Fibroblast of the conjunctiva (primary cell): ENCODE data around the gene VGF.
"Not testable (repeated sequence)": the region's sequence is repeated elsewhere in the genome, so short reads cannot be mapped to it uniquely, and the experiment has no call there.

ENCODE experiments used
- DNase-seq: peaks from one replicate; pipeline ENCODE4 v3.0.0-alpha.2; 2010; ENCODE audit warnings: low read depth

The VGF gene

GRCh38 chr7:101115215-101115614 lies 50.2 kb downstream of the VGF start:
- DNase-seq = no peak

DNA sequence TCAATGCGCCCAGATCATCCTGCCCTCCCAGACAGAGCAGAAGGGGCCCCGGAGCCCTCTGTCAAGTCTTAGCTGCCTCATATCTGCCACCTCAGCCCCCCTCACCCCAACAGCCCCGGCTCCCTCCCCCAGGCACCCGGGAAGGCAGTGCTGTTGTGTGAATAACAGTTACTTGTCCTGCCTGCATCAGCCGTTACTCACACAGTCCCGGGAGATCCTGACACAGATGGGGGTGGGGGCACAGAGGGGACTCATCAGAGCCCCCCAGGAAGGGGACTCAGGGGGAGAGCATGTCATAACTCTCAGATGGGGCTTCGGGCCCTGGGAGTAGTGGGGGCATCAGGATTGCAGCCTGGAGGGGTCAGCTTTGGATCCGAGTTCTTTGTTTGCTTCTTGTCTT lies 50.9 kb downstream of the VGF start:
- DNase-seq = no peak

- no peak for DNase-seq
Observed at GRCh38 chr7:101113836-101114235, 51.5 kb downstream of the VGF start.

DNA sequence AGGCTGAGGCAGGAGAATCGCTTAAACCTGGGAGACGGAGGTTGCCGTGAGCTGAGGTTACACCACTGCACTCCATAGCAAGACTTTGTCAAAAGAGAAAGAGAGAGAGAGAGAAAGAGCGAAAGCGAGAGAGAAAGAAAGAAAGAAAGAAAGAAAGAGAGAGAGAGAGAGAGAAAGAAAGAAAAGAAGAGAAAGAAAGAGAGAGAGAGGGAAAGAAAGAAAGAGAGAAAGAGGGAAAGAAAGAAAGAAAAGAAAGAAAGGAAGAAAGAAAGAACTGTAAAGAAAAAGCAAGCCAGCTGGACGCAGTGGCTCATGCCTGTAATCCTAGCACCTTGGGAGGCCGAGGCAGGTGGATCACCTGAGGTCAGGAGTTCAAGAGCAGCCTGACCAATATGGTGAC lies 52.2 kb downstream of the VGF start:
- DNase-seq = not testable (repeated sequence)
